HG03457 (cell line): ENCODE measurements around the gene SIL1.
"Not testable (repeated sequence)": the region's sequence is repeated elsewhere in the genome, so short reads cannot be mapped to it uniquely, and the experiment has no call there.

Source experiments
- ATAC-seq: cut with Tn5 transposase; IDR thresholded peaks from one replicate; pipeline ENCODE4 v1.9.1; 2021; ENCODE audit warnings: moderate number of reproducible peaks; ENCODE audit not compliant: unreplicated experiment

Gene SIL1

DNA sequence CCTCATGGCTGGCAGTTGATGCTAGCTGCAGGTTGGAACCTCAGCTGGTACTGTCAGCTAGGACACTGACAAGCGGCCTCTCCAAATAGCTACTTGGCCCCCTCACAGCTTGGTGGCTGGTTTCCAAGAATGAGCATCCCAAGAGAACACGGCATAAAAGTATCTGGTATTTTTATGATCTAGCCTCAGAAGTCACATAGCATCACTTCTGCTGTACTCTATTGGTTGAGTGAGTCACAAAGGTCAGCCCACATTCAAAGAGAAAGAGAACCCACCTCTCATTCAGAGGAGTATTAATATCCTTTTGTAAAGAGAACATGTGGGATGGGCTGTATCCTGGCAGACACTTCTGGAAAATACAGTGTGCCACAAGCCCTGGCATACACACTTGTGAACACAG is 6.0 kb upstream of the SIL1 start:
- ATAC-seq, result no peak

DNA sequence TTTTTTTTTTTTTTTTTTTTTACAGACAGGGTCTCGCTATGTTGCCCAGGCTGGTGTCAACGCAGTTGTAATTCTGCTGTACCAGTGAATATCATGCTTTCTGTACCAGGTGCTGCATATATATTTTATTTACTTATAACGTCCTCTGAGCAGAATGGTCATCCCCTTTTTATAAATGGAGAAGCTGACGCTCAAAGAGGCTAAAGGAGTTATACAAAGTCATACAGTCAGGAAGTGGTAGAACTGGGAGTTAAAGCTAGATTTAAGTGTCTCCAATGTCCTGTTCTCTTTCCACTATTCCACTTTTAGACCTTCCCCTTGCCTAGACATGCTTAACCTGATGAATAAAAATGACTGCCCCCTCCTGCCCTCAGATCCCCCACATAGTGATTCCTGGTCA is 1.2 kb upstream of the SIL1 start:
- ATAC-seq, result no peak

DNA sequence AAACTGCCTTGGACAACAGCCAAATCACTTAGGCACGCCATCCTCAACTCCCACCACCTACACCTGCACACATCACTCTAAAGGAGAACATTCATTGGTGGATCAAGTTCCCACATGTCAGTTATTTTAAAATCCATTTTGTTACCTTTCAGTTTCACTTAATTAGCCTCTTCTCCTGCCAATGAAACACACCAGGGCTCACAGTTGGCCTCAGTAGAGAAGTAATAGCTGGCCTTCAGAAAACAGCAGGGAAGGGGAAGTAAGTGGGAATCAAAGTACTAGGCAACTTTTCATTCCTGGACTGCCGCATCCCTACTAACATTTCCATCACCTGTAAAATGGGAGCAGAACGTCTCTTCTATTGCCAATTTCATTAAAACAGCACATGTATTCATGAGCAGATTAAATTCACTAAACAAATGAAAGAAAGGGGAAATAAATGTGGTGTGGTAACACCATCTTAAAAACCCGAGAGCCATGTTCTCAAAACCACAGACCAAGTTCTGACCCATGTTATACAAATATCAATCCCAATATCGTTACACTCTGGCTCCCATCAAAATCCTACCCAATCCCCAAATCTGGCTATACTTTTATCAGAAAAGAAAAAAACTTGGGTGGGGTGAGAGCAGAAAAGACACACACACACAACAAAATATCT is 1.7 kb downstream of the SIL1 start:
- no peak for ATAC-seq

DNA sequence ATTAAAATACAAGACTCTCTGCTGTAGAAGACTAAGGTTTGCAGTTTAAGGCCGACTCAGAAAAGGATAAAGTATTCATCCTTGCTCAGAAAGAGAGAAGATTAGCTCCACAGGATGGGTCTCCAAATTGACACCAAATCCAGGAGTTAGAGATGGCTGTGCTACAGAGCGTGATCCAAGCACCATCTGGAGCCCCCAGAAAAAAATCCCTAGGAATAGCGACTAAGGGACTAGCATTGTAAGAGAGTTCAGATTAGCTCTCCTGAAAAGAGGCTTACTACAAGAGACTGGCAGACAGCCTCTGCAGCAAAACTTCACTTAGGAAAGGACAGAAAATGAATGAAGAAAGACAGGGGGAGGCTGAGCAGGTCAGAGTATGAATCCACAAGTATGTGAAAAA is 3.7 kb downstream of the SIL1 start:
- no peak for ATAC-seq

DNA sequence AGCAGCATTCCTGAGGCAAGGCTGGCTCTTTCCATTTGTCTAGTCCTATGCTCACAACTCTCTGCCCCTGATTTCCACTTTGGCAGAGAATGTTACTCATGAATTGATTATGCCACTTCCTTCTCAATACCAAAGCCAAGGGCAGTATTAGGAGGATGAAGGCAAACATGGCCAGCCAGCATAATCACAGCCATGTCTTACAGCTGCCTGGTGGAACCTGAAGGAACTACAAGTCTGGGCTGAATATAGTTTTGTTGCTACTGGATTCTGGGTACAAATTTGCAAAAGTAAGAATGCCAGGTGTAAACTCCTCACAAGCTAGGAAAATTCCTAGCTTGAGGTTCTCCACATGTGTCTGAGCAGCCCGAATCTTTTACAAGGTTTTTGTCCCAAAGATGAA is 4.2 kb downstream of the SIL1 start:
- ATAC-seq, result no peak

DNA sequence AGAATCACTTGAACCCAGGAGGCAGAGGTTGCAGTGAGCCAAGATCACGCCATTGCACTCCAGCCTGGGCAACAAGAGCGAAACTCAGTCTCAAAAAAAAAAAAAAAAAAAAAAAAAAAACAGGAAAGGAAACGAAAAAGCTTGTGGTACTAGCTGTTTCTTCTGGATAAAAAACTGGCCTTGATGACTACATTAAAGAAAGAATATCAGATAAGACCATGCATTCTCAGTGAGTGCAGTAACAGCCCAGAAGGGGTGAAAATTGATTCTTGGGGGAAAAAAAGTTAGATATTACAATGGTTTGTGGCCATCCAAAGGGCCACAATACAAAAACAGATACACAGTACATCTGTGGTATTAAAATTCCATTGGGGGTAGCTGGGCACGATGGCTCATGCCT is 5.3 kb downstream of the SIL1 start:
- not testable (repeated sequence) for ATAC-seq

DNA sequence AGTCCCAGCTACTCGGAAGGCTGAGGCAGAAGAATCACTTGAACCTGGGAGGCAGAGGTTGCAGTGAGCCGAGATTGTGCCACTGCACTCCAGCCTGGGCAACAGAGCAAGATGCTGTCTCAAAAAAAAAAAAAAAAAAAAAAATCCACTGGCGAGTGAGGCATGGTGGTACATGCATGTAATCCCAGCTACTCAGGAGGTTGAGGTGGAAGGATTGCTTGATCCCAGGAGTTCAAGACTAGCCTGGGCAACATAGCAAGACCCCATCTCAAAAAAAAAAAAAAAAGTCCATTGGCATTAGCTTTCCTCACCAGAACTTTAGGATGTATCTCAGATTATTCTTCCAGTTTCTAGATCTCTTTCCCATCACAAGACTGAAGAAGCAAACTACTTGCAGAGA is 6.2 kb downstream of the SIL1 start:
- not testable (repeated sequence) for ATAC-seq

DNA sequence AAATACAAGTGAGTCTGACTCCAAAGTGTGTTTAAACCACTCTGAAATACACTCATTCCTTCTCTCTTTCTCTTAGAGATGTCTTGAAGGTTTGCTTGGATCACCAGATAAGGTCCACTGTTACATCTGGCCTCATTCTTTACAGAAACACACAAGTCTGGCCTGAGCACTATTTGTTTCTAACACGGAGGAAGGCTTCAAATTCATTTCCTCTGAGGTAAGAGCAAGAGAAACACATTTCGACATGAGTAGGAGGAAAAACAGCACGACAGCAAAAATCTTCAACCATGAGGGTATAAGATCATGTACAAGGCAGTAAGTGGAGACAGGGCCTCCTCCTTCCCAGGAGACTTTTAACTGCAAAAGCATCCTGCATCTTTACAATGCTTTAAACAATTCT is 8.0 kb downstream of the SIL1 start:
- ATAC-seq, result no peak

DNA sequence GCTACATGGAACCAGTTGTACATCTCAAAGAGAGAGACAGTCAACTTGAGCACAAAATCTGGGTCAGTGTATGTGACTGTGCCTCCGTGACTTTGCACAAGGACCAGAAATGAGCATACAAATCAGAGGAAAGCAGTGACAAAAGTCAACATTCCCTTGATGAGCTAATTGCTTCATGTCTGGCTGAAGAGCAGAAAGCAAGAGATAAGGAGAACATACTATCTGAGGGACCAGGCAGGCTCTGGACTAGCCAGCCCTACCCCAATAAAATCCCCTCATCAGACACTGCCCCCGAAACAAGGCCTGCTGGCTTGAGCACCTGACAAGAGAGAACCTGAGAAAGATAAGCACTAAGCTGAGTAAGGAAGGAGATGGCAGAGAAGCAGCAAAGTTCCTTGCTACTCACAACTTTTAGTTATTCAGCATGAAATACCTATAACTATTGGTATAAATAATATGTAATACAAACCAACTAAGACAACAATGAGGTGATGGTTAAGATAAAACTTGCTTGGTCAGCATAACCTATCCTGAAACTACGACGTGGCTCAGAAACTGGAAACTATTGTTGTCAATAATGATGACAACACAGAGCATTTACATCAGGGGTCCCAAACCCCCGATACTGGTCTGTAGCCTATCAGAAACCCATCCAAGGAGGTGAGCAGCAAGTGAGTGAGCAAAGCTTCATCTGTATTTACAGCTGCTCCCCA is 9.5 kb downstream of the SIL1 start:
- no peak for ATAC-seq

DNA sequence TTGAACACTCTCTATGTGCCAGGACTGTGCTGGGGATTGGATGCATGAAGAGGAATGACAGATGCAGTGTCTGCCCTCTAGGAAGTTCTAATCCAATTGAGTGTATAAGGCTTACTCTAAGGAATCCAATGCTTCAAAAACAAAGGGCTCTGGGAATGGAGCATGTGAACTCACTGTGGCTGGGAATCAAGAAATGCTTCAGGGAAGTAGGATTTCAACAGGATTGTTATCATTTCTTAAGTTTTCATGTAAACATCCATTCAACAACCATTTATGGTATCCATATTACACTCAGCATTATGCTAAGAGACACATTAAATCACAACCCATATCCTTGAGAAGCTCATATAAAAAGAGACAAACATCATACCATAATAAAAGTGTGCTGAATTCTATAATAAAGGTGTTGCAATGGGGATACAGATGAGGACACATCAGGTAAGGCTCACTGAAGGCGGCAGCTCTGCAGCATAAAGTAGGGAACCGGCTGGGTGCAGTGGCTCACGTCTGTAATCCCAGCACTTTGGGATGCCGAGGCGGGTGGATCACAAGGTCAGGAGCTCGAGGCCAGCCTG is 11.3 kb downstream of the SIL1 start:
- ATAC-seq, result no peak

DNA sequence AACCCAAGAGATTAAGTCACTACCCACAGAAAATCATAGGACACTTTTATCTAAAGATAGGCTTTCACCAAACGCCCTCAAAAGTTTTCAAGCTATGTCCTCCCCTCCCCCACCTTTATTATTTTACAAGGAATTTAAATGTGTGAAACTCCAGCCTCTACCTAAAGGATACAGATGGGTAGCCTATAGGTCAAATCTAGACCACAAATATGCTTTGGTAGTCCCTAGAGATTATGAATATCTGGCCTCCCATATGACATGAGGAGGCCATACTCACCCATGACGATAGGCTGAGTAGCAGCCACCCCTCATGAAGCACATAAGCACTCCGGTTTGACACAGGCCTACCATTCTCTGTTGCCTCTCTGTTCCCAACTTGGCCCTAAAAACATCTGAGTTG is 11.9 kb downstream of the SIL1 start:
- ATAC-seq, result no peak

DNA sequence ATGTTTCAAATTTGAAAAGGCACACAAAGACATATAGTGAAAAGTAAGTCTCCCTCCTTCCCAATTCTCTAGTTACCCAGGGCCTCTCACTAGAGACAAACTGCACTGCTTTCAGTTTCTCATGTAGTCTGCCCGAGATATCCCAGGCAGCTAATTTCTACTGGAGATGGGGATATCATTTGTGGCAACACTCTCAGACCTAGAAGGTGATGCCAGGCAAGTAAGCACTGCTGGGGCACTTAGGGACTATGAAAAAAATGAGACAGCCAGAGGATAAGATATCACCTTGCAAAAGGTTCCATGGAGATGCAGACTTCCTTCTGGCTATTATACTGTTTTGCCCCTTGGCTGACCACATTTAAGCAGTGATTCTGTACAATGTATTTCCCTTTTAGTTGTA is 12.6 kb downstream of the SIL1 start:
- no peak for ATAC-seq

DNA sequence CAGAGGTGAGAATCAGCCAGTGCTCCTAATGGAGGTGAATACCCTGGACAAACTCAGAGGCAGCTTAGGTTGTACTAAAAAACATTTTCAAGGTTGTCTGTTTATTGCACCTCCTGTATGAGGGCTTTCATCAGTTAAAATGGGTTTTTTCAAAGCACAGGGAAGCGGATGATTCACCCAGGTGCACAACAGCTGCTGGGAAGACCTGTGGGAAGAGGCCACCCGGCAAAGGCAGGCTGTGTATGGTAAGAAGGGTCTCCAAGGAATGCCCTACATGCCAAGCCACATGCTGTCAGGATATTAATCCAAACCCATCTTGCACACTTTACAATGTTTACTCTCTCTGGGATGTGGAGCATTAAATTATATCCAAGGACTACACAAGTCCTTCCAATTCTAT is 14.7 kb downstream of the SIL1 start:
- no peak for ATAC-seq

DNA sequence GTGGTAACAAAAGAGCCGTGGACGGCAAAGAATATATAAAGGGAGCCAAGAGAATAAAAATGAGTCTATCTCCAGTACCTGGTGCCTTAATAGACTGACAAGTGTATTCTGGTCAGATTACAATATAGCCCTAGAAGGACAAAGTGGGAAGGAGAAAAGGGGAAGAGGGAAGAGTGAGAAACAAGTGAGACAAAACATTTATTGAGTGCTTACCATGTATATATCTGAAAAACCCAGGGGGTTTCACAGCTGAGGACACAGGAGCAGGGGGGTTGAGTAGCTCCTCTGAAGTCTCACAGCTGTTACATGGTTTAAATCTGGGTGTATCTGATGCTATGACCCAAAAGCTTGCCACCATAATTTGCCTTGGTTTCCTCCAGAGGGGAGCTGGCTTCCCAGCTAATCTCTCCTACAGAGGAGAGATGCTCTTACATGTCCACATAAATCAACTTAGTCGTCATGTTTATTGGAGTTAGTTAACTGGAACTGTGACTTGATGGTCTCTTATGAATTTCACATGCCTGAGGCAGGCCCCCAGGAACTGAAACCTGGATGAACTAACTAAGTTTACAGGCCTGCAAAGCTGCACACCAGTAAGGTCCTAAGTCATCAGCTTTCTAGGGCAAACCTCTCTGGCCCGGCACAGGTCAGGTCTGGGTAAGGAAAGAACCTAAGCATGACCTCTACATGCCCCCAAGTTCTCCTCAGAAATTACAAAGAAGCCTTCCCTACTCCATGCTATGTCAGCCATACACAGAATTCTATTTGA is 15.5 kb downstream of the SIL1 start:
- no peak for ATAC-seq

DNA sequence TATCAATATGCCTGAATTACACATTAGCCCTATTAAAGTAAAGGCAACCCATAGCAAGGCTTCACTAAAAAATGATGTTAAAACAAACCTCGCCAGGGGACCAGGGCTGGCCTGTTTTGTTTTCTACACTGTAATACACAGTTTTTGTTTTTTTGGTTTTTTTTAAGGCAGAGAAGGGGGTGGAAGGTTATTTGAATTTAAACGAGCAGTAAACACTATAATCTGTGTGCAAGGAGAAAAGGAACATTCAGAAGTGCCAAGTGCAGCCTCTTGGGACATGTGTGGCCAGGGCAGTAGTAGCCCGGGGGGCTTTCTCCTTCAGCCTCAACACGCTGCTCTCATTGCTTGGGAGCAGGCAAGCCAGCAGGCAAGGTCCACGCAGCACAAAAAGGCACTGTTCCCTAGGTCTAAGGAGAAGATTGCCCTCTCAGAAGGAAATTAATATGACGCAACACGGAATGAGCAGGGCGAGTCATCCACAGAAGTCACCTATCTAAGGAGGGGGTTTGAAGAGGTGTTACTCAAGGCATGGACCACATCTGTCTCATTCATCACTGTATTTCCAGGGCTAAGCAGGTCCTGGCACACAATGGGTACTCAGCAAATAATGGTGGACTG is 16.2 kb downstream of the SIL1 start:
- ATAC-seq, result no peak

DNA sequence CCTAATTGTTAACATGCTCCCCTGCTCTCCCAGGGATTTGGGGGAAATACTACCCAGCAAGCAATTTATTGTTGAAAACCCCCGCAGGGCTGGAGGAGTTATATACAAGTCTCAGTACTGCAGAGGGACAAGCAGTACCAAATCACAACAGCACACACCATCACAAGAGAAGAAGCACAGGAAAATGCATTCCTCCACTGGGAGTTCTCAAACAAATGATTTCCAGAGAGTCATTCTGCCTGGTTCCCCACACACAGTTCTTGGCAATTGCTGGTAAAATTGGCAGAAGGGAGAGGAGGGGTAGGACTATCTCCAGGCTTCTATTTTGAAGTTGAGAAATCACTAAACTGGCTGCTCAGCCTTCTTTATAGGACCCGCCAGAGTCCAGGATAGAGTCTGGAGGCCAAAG is 16.8 kb downstream of the SIL1 start:
- no peak for ATAC-seq

DNA sequence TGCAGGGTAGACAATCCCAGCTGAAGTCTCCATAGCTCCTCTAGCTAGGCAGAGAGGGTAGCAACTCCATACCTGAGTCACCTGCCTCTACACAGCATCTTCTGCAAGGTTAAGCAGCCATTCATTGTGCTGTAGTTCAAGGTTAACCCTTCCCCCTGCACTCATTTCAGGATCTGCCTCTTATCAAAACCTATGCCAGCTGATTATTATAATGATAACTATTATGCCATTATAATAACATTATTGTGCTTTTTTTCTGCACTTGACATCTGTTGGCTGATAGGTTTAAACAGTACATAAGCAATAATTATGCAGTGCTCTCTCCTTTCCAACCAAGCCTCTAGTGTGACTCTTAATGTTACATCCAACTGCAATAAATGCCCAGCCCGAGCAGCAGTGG is 17.3 kb downstream of the SIL1 start:
- no peak for ATAC-seq

DNA sequence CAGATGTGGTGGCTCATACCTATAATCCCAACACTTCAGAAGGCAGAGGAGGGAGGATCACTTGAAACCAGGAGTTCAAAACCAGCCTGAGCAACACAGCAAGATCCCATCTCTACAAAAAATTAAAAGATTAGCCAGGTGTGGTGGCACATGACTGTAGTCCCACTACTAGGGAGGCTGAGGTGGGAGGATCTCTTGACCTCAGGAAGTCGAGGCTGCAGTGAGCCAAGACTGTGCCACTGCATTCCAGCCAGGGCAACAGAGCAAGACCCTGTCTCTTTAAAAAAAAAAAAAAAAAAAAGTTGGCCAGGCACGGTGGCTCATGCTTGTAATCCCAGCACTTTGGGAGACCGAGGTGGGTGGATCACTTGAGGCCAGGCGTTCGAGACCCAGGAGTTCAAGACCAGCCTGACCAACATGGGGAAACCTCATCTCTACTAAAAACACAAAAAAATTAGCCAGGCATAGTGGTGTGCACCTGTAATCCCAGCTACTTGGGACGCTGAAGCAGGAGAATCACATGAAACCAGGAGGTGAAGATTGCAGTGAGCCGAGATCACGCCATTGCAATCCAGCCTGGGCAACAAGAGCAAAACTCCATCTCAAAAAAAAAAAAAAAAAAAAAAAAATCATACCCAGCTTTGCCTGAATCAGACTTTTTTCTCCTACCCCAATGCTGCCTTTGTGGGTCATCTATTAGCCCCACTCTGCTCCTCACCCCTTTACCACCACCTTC is 18.2 kb downstream of the SIL1 start:
- ATAC-seq, result not testable (repeated sequence)

DNA sequence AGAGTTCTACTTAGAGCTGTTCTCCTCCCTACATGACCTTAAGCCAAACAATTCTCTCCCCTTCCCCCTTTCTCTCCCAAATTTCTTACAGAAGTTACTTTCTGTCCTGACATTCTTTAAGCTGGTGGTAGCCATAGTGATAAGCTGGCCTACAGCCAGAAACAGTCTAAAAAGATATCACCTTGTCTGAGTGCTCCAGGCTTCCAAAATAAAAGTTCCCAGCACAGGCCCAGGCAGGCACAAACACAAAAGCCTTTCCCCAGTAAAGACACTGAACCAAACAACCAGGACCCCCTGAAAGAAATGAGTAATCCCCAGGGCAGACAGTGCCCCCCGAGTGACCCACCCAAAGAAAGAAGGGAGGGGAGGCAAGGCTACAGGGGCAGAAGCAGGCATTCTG is 19.2 kb downstream of the SIL1 start:
- ATAC-seq, result no peak

DNA sequence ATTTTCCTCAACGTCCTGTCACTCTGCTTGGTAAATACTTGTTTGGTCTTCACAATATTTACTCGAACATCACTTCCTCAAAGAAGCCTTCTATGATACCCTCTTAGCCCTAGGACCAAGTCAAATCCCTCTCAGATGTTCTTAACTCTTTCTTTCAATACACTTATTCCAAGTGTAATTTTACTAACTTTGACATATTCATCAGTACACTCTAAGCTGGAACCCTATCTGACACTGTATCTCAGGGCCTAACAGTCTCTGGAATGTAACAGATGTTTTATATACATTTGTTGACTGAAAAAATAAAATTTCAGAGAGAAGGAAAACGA is 19.6 kb downstream of the SIL1 start:
- no peak for ATAC-seq
